AG20443 (cell line): ENCODE measurements around the gene CHODL.

Experiments used
- DNase-seq: peaks from one replicate; pipeline ENCODE4 v3.0.0; 2012; ENCODE audit warnings: low spot score, mixed read lengths

The CHODL gene

GRCh38 chr21:18244671-18245463, at the start of gene CHODL:
Gene CHODL, plus strand, starts transcription at chr21:18244833. Its CDS starts 391 bp downstream, at chr21:18245224.
- no peak for DNase-seq

- DNase-seq: no peak
Measured at GRCh38 chr21:18204931-18205330, 39.7 kb upstream of the CHODL start.

- DNase-seq: no peak
Measured at GRCh38 chr21:18218331-18218730, 26.3 kb upstream of the CHODL start.

GRCh38 chr21:18220498-18220897, 24.1 kb upstream of the CHODL start:
- DNase-seq: no peak

- DNase-seq: no peak
Measured at GRCh38 chr21:18222346-18222745, 22.3 kb upstream of the CHODL start.

GRCh38 chr21:18228060-18228739, 16.4 kb upstream of the CHODL start:
- no peak for DNase-seq

GRCh38 chr21:18235545-18235944, 9.1 kb upstream of the CHODL start:
- DNase-seq: no peak

- no peak for DNase-seq
Measured at GRCh38 chr21:18245464-18245967, 883 bp downstream of the CHODL start.

GRCh38 chr21:18248171-18248570, 3.5 kb downstream of the CHODL start:
- DNase-seq: no peak

GRCh38 chr21:18249672-18250071, 5.0 kb downstream of the CHODL start:
- DNase-seq: no peak

GRCh38 chr21:18251065-18251464, 6.4 kb downstream of the CHODL start:
- no peak for DNase-seq

- no peak for DNase-seq
Measured at GRCh38 chr21:18252256-18252655, 7.6 kb downstream of the CHODL start.

- no peak for DNase-seq
Measured at GRCh38 chr21:18252680-18253079, 8.0 kb downstream of the CHODL start.

- no peak for DNase-seq
Measured at GRCh38 chr21:18253221-18253620, 8.6 kb downstream of the CHODL start.

GRCh38 chr21:18253799-18254198, 9.2 kb downstream of the CHODL start:
- DNase-seq: no peak

GRCh38 chr21:18265944-18266343, 21.3 kb downstream of the CHODL start:
- DNase-seq: no peak

- DNase-seq: no peak
Measured at GRCh38 chr21:18267496-18267895, 22.9 kb downstream of the CHODL start.

- no peak for DNase-seq
Measured at GRCh38 chr21:18268906-18269305, 24.3 kb downstream of the CHODL start.

GRCh38 chr21:18269856-18270255, 25.2 kb downstream of the CHODL start:
- no peak for DNase-seq

GRCh38 chr21:18273400-18273799, 28.8 kb downstream of the CHODL start:
- no peak for DNase-seq

GRCh38 chr21:18274370-18274769, 29.7 kb downstream of the CHODL start:
- DNase-seq: no peak

GRCh38 chr21:18275781-18276180, 31.1 kb downstream of the CHODL start:
- no peak for DNase-seq

- DNase-seq: no peak
Measured at GRCh38 chr21:18285379-18285778, 40.7 kb downstream of the CHODL start.
